Measurements from ENCODE around the gene LSM6.

LSM6 gene

DNA sequence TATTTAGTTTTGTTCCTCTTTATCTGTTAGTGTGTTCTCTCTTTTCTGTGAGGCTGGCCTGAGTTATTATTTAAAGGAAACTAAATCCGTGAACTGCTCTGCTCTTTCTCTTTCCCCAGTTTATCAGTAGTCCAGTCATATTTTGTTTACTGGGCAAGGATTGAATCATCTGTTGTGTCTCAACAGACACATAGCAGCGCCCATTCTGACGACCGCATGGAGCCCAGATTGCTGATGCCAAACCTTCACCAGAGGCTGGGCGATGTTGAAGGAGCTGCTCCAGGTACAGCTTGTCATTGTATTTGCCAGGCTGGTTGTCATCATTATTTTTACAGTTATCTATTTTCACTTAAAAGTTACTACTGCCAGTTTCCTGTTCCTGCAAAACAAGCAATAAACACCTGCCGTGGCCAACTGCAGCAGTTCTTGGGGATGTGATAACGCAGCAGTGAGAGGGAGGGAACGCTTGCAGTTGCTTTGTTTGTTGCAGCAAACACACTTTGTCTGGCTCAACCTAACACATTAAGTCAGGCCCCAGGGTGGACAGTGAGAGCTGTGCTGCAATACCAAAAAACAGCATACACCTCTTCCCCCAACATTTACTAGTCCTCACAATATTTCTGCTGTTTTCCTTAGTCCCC, 48.9 kb downstream of the LSM6 start:
- Histone ChIP-seq H3K27ac (ENCODE audit: low read length) (no peak overlapping the region), H3K4me2 (ENCODE audit: low read depth, low read length) (no peak overlapping the region), H3K4me1 (ENCODE audit: low read length) (no peaks in the 10 kb centered on the region), H3F3A (ENCODE audit: insufficient read depth, low read length) (no peaks in the 10 kb centered on the region), H2AFZ (ENCODE audit: low read length) (no peak overlapping the region), H4K20me1 (ENCODE audit: insufficient read depth, low read length) (no peaks in the 10 kb centered on the region), H3K9me2 (replicated peaks; ENCODE audit: insufficient read depth, low read length) (no peaks in the 10 kb centered on the region), H3K9me3 (replicated peaks; ENCODE audit: insufficient read depth, low read length) (no peaks in the 10 kb centered on the region), H3K79me2 (ENCODE audit: low read length) (no peaks in the 10 kb centered on the region), H3K36me3 (replicated peaks; ENCODE audit: insufficient read depth, low read length) (no peaks in the 10 kb centered on the region), H3K9ac (ENCODE audit: low read length) (no peak overlapping the region), H3K4me3 (ENCODE audit: low read length) (no peak overlapping the region), H3K27me3 (replicated peaks; ENCODE audit: insufficient read depth, low read length) (no peaks in the 10 kb centered on the region)
- no peak for DNase-seq
- TF ChIP-seq EZH2phosphoT487 (IDR thresholded peaks at IDR 0.05; ENCODE audit: low read length): no peak
- no peak for TF ChIP-seq EZH2 (optimal IDR thresholded peaks at IDR 0.05; ENCODE audit: low read depth, low read length)
- no peak for TF ChIP-seq CTCF (IDR thresholded peaks at IDR 0.05; ENCODE audit: low read length)

- no peaks in the 10 kb centered on the region for H3K36me3 ChIP-seq (replicated peaks; ENCODE audit: insufficient read depth, low read length)
- TF ChIP-seq CTCF (IDR thresholded peaks at IDR 0.05; ENCODE audit: low read length): no peak
- no peak for TF ChIP-seq EZH2phosphoT487 (IDR thresholded peaks at IDR 0.05; ENCODE audit: low read length)
- no peak for TF ChIP-seq EZH2 (optimal IDR thresholded peaks at IDR 0.05; ENCODE audit: low read depth, low read length)
- no peaks in the 10 kb centered on the region for H3K9me3 ChIP-seq (replicated peaks; ENCODE audit: insufficient read depth, low read length)
- H3K9me2 ChIP-seq (replicated peaks; ENCODE audit: insufficient read depth, low read length): no peaks in the 10 kb centered on the region
- no peak overlapping the region for H3K9ac ChIP-seq (ENCODE audit: low read length)
- no peaks in the 10 kb centered on the region for H4K20me1 ChIP-seq (ENCODE audit: insufficient read depth, low read length)
- no peaks in the 10 kb centered on the region for H3K4me1 ChIP-seq (ENCODE audit: low read length)
- H3K79me2 ChIP-seq (ENCODE audit: low read length): no peaks in the 10 kb centered on the region
- no peak overlapping the region for H3K27ac ChIP-seq (ENCODE audit: low read length)
- H3K4me2 ChIP-seq (ENCODE audit: low read depth, low read length): no peak overlapping the region
- H2AFZ ChIP-seq (ENCODE audit: low read length): no peak overlapping the region
- no peaks in the 10 kb centered on the region for H3F3A ChIP-seq (ENCODE audit: insufficient read depth, low read length)
- H3K4me3 ChIP-seq (ENCODE audit: low read length): no peak overlapping the region
- no peak for DNase-seq
- H3K27me3 ChIP-seq (replicated peaks; ENCODE audit: insufficient read depth, low read length): no peaks in the 10 kb centered on the region
These were observed 53.9 kb downstream of the LSM6 start for GRCh38 chr4:146229406-146229805.

- Histone ChIP-seq H3K4me1 (ENCODE audit: low read length) (no peaks in the 10 kb centered on the region), H3K79me2 (ENCODE audit: low read length) (no peaks in the 10 kb centered on the region), H2AFZ (ENCODE audit: low read length) (no peak overlapping the region), H3K4me2 (ENCODE audit: low read depth, low read length) (no peak overlapping the region), H4K20me1 (ENCODE audit: insufficient read depth, low read length) (no peaks in the 10 kb centered on the region), H3K4me3 (ENCODE audit: low read length) (no peak overlapping the region), H3F3A (ENCODE audit: insufficient read depth, low read length) (no peaks in the 10 kb centered on the region), H3K9me2 (replicated peaks; ENCODE audit: insufficient read depth, low read length) (no peaks in the 10 kb centered on the region), H3K9me3 (replicated peaks; ENCODE audit: insufficient read depth, low read length) (no peaks in the 10 kb centered on the region), H3K27me3 (replicated peaks; ENCODE audit: insufficient read depth, low read length) (no peaks in the 10 kb centered on the region), H3K27ac (ENCODE audit: low read length) (no peak overlapping the region), H3K9ac (ENCODE audit: low read length) (no peak overlapping the region), H3K36me3 (replicated peaks; ENCODE audit: insufficient read depth, low read length) (no peaks in the 10 kb centered on the region)
- DNase-seq: no peak
- TF ChIP-seq EZH2 (optimal IDR thresholded peaks at IDR 0.05; ENCODE audit: low read depth, low read length): no peak
- no peak for TF ChIP-seq CTCF (IDR thresholded peaks at IDR 0.05; ENCODE audit: low read length)
- no peak for TF ChIP-seq EZH2phosphoT487 (IDR thresholded peaks at IDR 0.05; ENCODE audit: low read length)
These were observed 56.7 kb downstream of the LSM6 start for GRCh38 chr4:146232131-146232722.
